MCF 10A (cell line): Measurements from ENCODE around the gene SDK1. TPM values are rescaled to one million over a fixed set of nuclear protein-coding genes. Genes with fewer than 3 reads are reported as not detected.
A peak's percentile ranks its signal among the peaks of the same experiment; 100 is the strongest.

Experiments
- BruUV-seq: library from RNA; stranded (reverse); fragments of 400-500 nt; replicated peaks from 2 replicates; lab custom pipeline; 2021; lab: Mats Ljungman, UMichigan
- CTCF ChIA-PET: fragments of 300-600 bp; sonication (Branson Sonifier 250); formaldehyde crosslinking; extraction: SDS; loops from one replicate; lab custom pipeline; 2021; ENCODE audit warnings: antibody characterized with exemption, inconsistent platforms; lab: Yijun Ruan, JAX
- POLR2A ChIA-PET: fragments of 300-600, 350-650 bp; sonication (Branson Sonifier 250); formaldehyde crosslinking; extraction: SDS; loops from one replicate; lab custom pipeline; 2020; ENCODE audit warnings: antibody characterized with exemption, inconsistent platforms; lab: Yijun Ruan, JAX
- DNase-seq: peaks from one replicate; pipeline ENCODE4 v3.0.0-alpha.2; 2018; ENCODE audit not compliant: unreplicated experiment
- H3K27ac Mint-ChIP-seq: one replicate; pipeline ENCODE4 v1.8.0; 2022; ENCODE audit warnings: mild to moderate bottlenecking, low read depth, mixed read lengths; ENCODE audit not compliant: unreplicated experiment
- H3K27me3 Mint-ChIP-seq: one replicate; pipeline ENCODE4 v1.8.0; 2022; ENCODE audit warnings: mixed read lengths; ENCODE audit not compliant: insufficient read depth, unreplicated experiment
- H3K36me3 Mint-ChIP-seq: one replicate; pipeline ENCODE4 v1.8.0; 2022; ENCODE audit warnings: mild to moderate bottlenecking, moderate library complexity, mixed read lengths; ENCODE audit not compliant: insufficient read depth, unreplicated experiment
- H3K4me1 Mint-ChIP-seq: one replicate; pipeline ENCODE4 v1.8.0; 2022; ENCODE audit warnings: mixed read lengths; ENCODE audit not compliant: insufficient read depth, unreplicated experiment
- H3K4me3 Mint-ChIP-seq: one replicate; pipeline ENCODE4 v1.8.0; 2022; ENCODE audit warnings: mild to moderate bottlenecking, moderate library complexity, mixed read lengths; ENCODE audit not compliant: unreplicated experiment
- H3K9me3 Mint-ChIP-seq: one replicate; pipeline ENCODE4 v1.8.0; 2022; ENCODE audit warnings: mixed read lengths; ENCODE audit not compliant: unreplicated experiment
- intact Hi-C: fragments of 100-400 bp; cut with micrococcal nuclease; formaldehyde crosslinking; loops from 2 replicates; pipeline ENCODE4 v1.14.1; 2022
- total RNA-seq: library from RNA; stranded (reverse); gene quantifications from 2 replicates; pipeline ENCODE4 v1.2.3, GENCODE V29; 2022
- TF ChIP-seq, protein P1 (sequence below): fragments of 200-600 bp; IDR thresholded peaks from one replicate; pipeline ENCODE4 v1.8.0; 2022; ENCODE audit warnings: antibody characterized with exemption, mild to moderate bottlenecking; ENCODE audit not compliant: unreplicated experiment

SDK1 gene
- total RNA-seq, 1 experiment from 2014 or later = 3.3 TPM

DNA sequence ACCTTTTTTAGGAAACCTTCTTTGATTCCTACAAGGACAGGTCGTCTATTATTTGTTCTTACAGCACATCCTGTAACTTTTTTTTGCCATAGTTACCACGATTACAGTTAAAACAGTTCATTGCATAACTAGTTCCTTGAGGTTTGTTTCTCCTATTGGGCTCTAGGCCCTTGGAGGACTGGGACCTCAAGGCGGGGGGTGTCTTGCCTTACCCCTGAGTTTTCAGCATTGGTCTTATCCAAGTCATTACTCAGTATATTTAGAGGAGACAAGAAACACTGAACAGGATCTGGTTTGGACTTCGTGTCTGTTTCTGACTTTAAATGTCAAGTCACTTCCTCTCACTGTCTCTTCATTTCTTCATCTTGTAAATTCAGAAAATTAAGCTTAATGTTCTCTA lies 369.8 kb downstream of the SDK1 start:
- Mint-ChIP-seq H3K36me3 (no peaks in the 10 kb centered on the region), H3K27me3 (no peaks in the 10 kb centered on the region), H3K27ac (no peak overlapping the region), H3K4me1 (no peaks in the 10 kb centered on the region), H3K4me3 (no peak overlapping the region), H3K9me3 (no peaks in the 10 kb centered on the region)
- no peak for DNase-seq
- TF ChIP-seq, protein P1, sequence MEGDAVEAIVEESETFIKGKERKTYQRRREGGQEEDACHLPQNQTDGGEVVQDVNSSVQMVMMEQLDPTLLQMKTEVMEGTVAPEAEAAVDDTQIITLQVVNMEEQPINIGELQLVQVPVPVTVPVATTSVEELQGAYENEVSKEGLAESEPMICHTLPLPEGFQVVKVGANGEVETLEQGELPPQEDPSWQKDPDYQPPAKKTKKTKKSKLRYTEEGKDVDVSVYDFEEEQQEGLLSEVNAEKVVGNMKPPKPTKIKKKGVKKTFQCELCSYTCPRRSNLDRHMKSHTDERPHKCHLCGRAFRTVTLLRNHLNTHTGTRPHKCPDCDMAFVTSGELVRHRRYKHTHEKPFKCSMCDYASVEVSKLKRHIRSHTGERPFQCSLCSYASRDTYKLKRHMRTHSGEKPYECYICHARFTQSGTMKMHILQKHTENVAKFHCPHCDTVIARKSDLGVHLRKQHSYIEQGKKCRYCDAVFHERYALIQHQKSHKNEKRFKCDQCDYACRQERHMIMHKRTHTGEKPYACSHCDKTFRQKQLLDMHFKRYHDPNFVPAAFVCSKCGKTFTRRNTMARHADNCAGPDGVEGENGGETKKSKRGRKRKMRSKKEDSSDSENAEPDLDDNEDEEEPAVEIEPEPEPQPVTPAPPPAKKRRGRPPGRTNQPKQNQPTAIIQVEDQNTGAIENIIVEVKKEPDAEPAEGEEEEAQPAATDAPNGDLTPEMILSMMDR = no peak
- POLR2A ChIA-PET = no interaction called here
- BruUV-seq = no TSS peak
- intact Hi-C loops = no loop called here
- CTCF ChIA-PET = no interaction called here

DNA sequence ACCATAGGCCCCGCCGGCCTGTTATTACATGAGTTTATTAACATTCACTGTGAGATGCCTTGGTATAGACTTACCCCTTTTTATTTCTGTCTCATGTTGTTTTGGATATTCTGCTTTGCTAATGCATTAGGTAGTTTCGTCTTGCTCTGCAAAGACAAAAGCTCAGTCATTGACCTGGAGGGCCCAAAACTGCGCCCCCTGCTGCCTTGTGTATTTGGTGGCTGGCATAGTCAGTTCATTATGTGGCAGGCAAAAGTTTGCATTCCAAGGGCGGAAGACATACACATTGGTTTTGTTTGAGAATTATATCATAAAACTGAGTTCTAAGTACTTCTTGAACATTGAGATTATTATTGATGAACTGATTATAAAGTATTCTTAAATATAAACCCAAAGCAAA lies 372.5 kb downstream of the SDK1 start:
- H3K27ac Mint-ChIP-seq = no peak overlapping the region
- H3K9me3 Mint-ChIP-seq = no peaks in the 10 kb centered on the region
- H3K27me3 Mint-ChIP-seq = no peaks in the 10 kb centered on the region
- DNase-seq = peak; percentile 60
- CTCF ChIA-PET = interaction anchor here (0.8 to 1.8 kb wide), 3 partner anchors 10 to 809 kb away, joined by 3 to 4 read pairs (median 4); no protein-coding TSS in a partner anchor
- no peaks in the 10 kb centered on the region for H3K4me1 Mint-ChIP-seq
- no peaks in the 10 kb centered on the region for H3K36me3 Mint-ChIP-seq
- TF ChIP-seq, protein P1 = peak; percentile 41
- POLR2A ChIA-PET = interaction anchor here (0.7 to 1.3 kb wide), 2 partner anchors 12 to 1449 kb away, joined by 4 to 5 read pairs; no protein-coding TSS in a partner anchor
- no TSS peak for BruUV-seq
- no peak overlapping the region for H3K4me3 Mint-ChIP-seq
- intact Hi-C loops = loop anchor here (2.0 kb wide), 1 partner anchor 373 kb away; the partner anchor contains the start of gene SDK1

DNA sequence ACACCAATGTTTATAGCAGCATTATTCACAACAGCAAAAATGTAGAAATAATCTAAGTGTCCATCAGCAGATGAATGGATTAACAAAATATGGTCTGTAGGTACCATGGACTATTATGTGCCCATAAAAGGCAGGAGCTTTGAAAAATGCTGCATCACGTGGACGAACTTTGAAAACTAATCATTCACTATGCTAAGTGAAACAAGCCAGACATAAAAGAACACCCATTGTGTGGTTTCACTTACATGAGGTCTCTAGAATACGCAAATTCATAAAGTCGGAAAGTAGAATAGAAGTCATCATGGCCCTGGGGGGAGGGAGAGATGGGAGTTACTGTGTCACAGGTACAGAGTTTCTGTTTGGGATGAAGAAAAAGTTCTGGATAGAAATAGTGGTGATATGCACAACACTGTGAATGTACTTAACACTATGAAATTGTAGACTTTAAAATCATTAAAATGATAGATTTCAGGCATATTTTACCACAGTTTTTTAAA lies 377.3 kb downstream of the SDK1 start:
- Mint-ChIP-seq H3K4me1 (no peaks in the 10 kb centered on the region), H3K27me3 (no peaks in the 10 kb centered on the region), H3K27ac (no peak overlapping the region), H3K36me3 (no peaks in the 10 kb centered on the region), H3K9me3 (no peaks in the 10 kb centered on the region), H3K4me3 (no peak overlapping the region)
- DNase-seq = no peak
- POLR2A ChIA-PET = no interaction called here
- intact Hi-C loops = no loop called here
- no TSS peak for BruUV-seq
- TF ChIP-seq, protein P1 = no peak
- CTCF ChIA-PET = no interaction called here

DNA sequence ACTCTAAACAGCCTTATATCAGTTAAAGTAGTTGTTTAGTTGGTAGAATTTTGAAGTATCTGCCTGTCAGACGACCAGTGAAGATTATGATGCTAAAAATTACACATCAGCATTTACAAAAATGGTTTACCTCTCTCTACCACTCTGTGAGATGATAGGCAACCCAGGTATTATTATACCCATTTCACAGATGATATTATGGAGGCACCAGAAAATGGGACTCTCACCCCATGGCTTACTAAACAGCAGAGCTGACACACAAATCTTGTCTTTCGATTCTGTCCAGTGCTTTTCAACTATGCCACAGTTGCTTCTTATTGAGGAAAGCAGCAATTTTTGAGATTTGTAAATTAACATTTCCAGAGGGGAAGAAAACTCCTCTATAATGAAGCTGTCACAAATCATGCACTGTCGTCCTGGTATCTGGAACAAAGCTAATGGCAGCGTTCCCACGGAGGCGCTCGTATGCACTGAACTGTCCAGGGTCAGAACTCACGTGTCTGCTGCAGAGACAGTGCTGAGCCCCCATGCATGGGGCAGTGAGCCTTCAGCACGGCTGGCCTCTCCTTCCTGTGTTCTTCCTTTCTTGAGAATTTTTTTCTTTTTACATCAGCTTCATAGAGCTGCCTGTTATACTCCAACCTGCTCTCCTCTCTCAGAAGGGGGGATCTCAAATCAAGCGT lies 381.1 kb downstream of the SDK1 start:
- intact Hi-C loops = no loop called here
- no peaks in the 10 kb centered on the region for H3K27me3 Mint-ChIP-seq
- TF ChIP-seq, protein P1 = no peak
- no peak overlapping the region for H3K27ac Mint-ChIP-seq
- H3K4me1 Mint-ChIP-seq = no peaks in the 10 kb centered on the region
- no TSS peak for BruUV-seq
- H3K9me3 Mint-ChIP-seq = no peaks in the 10 kb centered on the region
- CTCF ChIA-PET = interaction anchor here (0.6 to 1.0 kb wide), 4 partner anchors 9 to 180 kb away, joined by 3 read pairs; no protein-coding TSS in a partner anchor
- no peaks in the 10 kb centered on the region for H3K36me3 Mint-ChIP-seq
- POLR2A ChIA-PET = no interaction called here
- DNase-seq = no peak
- no peak overlapping the region for H3K4me3 Mint-ChIP-seq
